PC-9 (cell line): ENCODE results near the gene COG4. TPM values are rescaled to one million over a fixed set of nuclear protein-coding genes. Genes with fewer than 3 reads are reported as not detected.

Experiments used
- BruUV-seq: library from RNA; stranded (reverse); fragments of 400-500 nt; replicated peaks from 2 replicates; lab custom pipeline; 2021; lab: Mats Ljungman, UMichigan
- CTCF ChIA-PET: fragments of 300-600 bp; sonication (Branson Sonifier 250); formaldehyde crosslinking; loops from one replicate; lab custom pipeline; 2022; ENCODE audit warnings: antibody characterized with exemption; lab: Charles Lee
- POLR2A ChIA-PET: fragments of 300-600 bp; sonication (Branson Sonifier 250); formaldehyde crosslinking; loops from one replicate; lab custom pipeline; 2022; ENCODE audit warnings: antibody characterized with exemption; ENCODE audit not compliant: unreplicated experiment; lab: Charles Lee
- DNase-seq, 2 experiments: peaks; one replicate each; pipeline versions ENCODE4 v3.0.0 to v3.0.0-alpha.2; 2015 to 2022; ENCODE audit warnings: mixed read lengths in 1 of 2
- H2AFZ ChIP-seq: fragments of 200-600 bp; sonication (generic); 2 replicates; pipeline ENCODE4 v1.8.1; 2017; ENCODE audit warnings: antibody characterized with exemption
- H3F3A ChIP-seq: fragments of 200-600 bp; sonication (generic); 2 replicates; pipeline ENCODE4 v1.8.1; 2017; ENCODE audit warnings: antibody characterized with exemption, mild to moderate bottlenecking, low read depth; ENCODE audit not compliant: insufficient read depth
- H3K27ac ChIP-seq: fragments of 200-600 bp; sonication (generic); 2 replicates; pipeline ENCODE4 v1.6.1; 2016; ENCODE audit warnings: mixed run types
- H3K27me3 ChIP-seq: fragments of 200-600 bp; sonication (generic); 2 replicates; pipeline ENCODE4 v1.6.1; 2016; ENCODE audit warnings: low read depth, mixed run types; ENCODE audit not compliant: insufficient read depth
- H3K36me3 ChIP-seq: fragments of 200-600 bp; sonication (generic); 2 replicates; pipeline ENCODE4 v1.6.1; 2016; ENCODE audit warnings: low read depth, mixed run types
- H3K4me1 ChIP-seq: fragments of 200-600 bp; sonication (generic); replicated peaks from 2 replicates; pipeline ENCODE4 v1.6.1; 2016; ENCODE audit warnings: mixed run types; ENCODE audit not compliant: insufficient read depth
- H3K4me2 ChIP-seq: fragments of 200-600 bp; sonication (generic); 2 replicates; pipeline ENCODE4 v1.6.1; 2017; ENCODE audit warnings: mixed run types
- H3K4me3 ChIP-seq: fragments of 200-600 bp; sonication (generic); 2 replicates; pipeline ENCODE4 v1.6.1; 2016; ENCODE audit warnings: mixed run types
- H3K79me2 ChIP-seq: fragments of 200-600 bp; sonication (generic); 2 replicates; pipeline ENCODE4 v1.6.1; 2017; ENCODE audit warnings: low read depth, mixed run types
- H3K9me2 ChIP-seq: fragments of 200-600 bp; sonication (generic); 2 replicates; pipeline ENCODE4 v1.8.1; 2017; ENCODE audit warnings: mild to moderate bottlenecking; ENCODE audit not compliant: insufficient read depth
- H3K9me3 ChIP-seq: fragments of 200-600 bp; sonication (generic); 2 replicates; pipeline ENCODE4 v1.8.1; 2016; ENCODE audit warnings: low read depth; ENCODE audit not compliant: insufficient read depth
- H4K20me1 ChIP-seq: fragments of 200-600 bp; sonication (generic); 2 replicates; pipeline ENCODE4 v1.8.1; 2017; ENCODE audit not compliant: insufficient read depth
- EZH2 ChIP-seq: fragments of 200-600 bp; sonication (generic); IDR thresholded peaks from 2 replicates; pipeline ENCODE4 v1.8.0; 2017; ENCODE audit warnings: antibody characterized with exemption, low read depth
- intact Hi-C: fragments of 100-400 bp; cut with micrococcal nuclease; formaldehyde crosslinking; loops from one replicate; pipeline ENCODE4 v1.10.0; 2022; ENCODE audit not compliant: unreplicated experiment
- total RNA-seq: library from RNA; stranded (reverse); gene quantifications from 2 replicates; pipeline ENCODE4 v1.2.3, GENCODE V29; 2021
- TF ChIP-seq, protein P1 (sequence below): fragments of 200-600 bp; sonication (generic); conservative IDR thresholded peaks from 2 replicates; pipeline ENCODE4 v1.6.1; 2017; ENCODE audit warnings: mixed run types, antibody characterized with exemption, mild to moderate bottlenecking, moderate library complexity

COG4 gene
- total RNA-seq, 1 experiment from 2014 or later = 61.1 TPM

- TF ChIP-seq, protein P1, sequence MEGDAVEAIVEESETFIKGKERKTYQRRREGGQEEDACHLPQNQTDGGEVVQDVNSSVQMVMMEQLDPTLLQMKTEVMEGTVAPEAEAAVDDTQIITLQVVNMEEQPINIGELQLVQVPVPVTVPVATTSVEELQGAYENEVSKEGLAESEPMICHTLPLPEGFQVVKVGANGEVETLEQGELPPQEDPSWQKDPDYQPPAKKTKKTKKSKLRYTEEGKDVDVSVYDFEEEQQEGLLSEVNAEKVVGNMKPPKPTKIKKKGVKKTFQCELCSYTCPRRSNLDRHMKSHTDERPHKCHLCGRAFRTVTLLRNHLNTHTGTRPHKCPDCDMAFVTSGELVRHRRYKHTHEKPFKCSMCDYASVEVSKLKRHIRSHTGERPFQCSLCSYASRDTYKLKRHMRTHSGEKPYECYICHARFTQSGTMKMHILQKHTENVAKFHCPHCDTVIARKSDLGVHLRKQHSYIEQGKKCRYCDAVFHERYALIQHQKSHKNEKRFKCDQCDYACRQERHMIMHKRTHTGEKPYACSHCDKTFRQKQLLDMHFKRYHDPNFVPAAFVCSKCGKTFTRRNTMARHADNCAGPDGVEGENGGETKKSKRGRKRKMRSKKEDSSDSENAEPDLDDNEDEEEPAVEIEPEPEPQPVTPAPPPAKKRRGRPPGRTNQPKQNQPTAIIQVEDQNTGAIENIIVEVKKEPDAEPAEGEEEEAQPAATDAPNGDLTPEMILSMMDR = no peak
- TF ChIP-seq EZH2 = no peak
- Histone ChIP-seq H3K9me2 (no peaks in the 10 kb centered on the region), H2AFZ (no peak overlapping the region), H4K20me1 (peaks cover 24% of the 10 kb centered on the region), H3K4me3 (no peak overlapping the region), H3K79me2 (peaks cover 27% of the 10 kb centered on the region), H3K27ac (peak overlapping the region; percentile 46), H3K4me2 (no peak overlapping the region), H3F3A (peaks cover 99% of the 10 kb centered on the region), H3K27me3 (no peaks in the 10 kb centered on the region), H3K9me3 (no peaks in the 10 kb centered on the region), H3K4me1 (peaks cover 82% of the 10 kb centered on the region), H3K36me3 (peaks cover 55% of the 10 kb centered on the region)
- no peak for DNase-seq
- intact Hi-C loops = no loop called here
- ChIA-PET CTCF (no interaction called here), POLR2A (no interaction called here)
- BruUV-seq = TSS peak; percentile 2
Observed at GRCh38 chr16:70572050-70572925, 48.9 kb upstream of the COG4 start.

GRCh38 chr16:70571623-70572022 lies 48.3 kb upstream of the COG4 start:
- peaks cover 59% of the 10 kb centered on the region for H3K36me3 ChIP-seq
- no peak overlapping the region for H2AFZ ChIP-seq
- no peaks in the 10 kb centered on the region for H3K27me3 ChIP-seq
- no peak for DNase-seq
- no peak overlapping the region for H3K4me3 ChIP-seq
- H3K4me1 ChIP-seq = peaks cover 82% of the 10 kb centered on the region
- ChIA-PET POLR2A (no interaction called here), CTCF (no interaction called here)
- H3K79me2 ChIP-seq = peaks cover 27% of the 10 kb centered on the region
- no TSS peak for BruUV-seq
- H4K20me1 ChIP-seq = peaks cover 24% of the 10 kb centered on the region
- peaks cover 99% of the 10 kb centered on the region for H3F3A ChIP-seq
- peak overlapping the region; percentile 46 for H3K27ac ChIP-seq
- TF ChIP-seq, protein P1 = no peak
- TF ChIP-seq EZH2 = no peak
- H3K9me3 ChIP-seq = no peaks in the 10 kb centered on the region
- H3K4me2 ChIP-seq = no peak overlapping the region
- intact Hi-C loops = no loop called here
- no peaks in the 10 kb centered on the region for H3K9me2 ChIP-seq

GRCh38 chr16:70570967-70571570 lies 47.7 kb upstream of the COG4 start:
- H2AFZ ChIP-seq = no peak overlapping the region
- POLR2A ChIA-PET = no interaction called here
- no peak overlapping the region for H3K4me2 ChIP-seq
- CTCF ChIA-PET = no interaction called here
- H4K20me1 ChIP-seq = peaks cover 24% of the 10 kb centered on the region
- peaks cover 77% of the 10 kb centered on the region for H3K4me1 ChIP-seq
- no TSS peak for BruUV-seq
- no peak overlapping the region for H3K4me3 ChIP-seq
- no peaks in the 10 kb centered on the region for H3K9me2 ChIP-seq
- H3K27me3 ChIP-seq = no peaks in the 10 kb centered on the region
- H3K27ac ChIP-seq = no peak overlapping the region
- no peaks in the 10 kb centered on the region for H3K9me3 ChIP-seq
- H3F3A ChIP-seq = peaks cover 99% of the 10 kb centered on the region
- intact Hi-C loops = no loop called here
- DNase-seq = no peak
- H3K36me3 ChIP-seq = peaks cover 63% of the 10 kb centered on the region
- TF ChIP-seq, protein P1 = no peak
- TF ChIP-seq EZH2 = no peak
- H3K79me2 ChIP-seq = peaks cover 27% of the 10 kb centered on the region
